Spleen (tissue), 13 donors: ENCODE measurements around the gene OR8K5. TPM values are rescaled to one million over a fixed set of nuclear protein-coding genes. Genes with fewer than 3 reads are reported as not detected.

Source experiments
- DNase-seq: peaks from one replicate; pipeline ENCODE4 v3.0.0-alpha.2; 2020
- H3K27ac ChIP-seq, 8 donors: fragments of 200-600 bp; sonication (generic) in 7 of 8; 1 replicate in 4 of 8; 2 replicates in 4 of 8; pipeline versions ENCODE4 v1.5.0 to v1.8.0; 2016 to 2021; ENCODE audit warnings: inconsistent platforms in 4 of 8, mild to moderate bottlenecking in 4 of 8, moderate library complexity in 1 of 8
- H3K27me3 ChIP-seq, 7 donors: fragments of 200-600 bp; sonication (generic) in 6 of 7; replicated peaks in 1 of 7; 1 replicate in 4 of 7; 2 replicates in 3 of 7; pipeline versions ENCODE4 v1.5.0 to v1.8.0; 2016 to 2021; ENCODE audit warnings: inconsistent platforms in 3 of 7, mild to moderate bottlenecking in 1 of 7
- H3K36me3 ChIP-seq, 6 donors: fragments of 200-600 bp; sonication (generic) in 5 of 6; 1 replicate in 4 of 6; 2 replicates in 2 of 6; pipeline versions ENCODE4 v1.5.0 to v1.8.0; 2016 to 2021; ENCODE audit warnings: inconsistent platforms in 2 of 6
- H3K4me1 ChIP-seq, 6 donors: fragments of 200-600 bp; sonication (generic) in 5 of 6; 1 replicate in 3 of 6; 2 replicates in 3 of 6; pipeline versions ENCODE4 v1.5.0 to v1.8.0; 2016 to 2021; ENCODE audit warnings: inconsistent platforms in 3 of 6
- H3K4me3 ChIP-seq, 8 donors: fragments of 200-600 bp; sonication (generic) in 7 of 8; 1 replicate in 4 of 8; 2 replicates in 4 of 8; pipeline versions ENCODE4 v1.5.0 to v1.8.0; 2016 to 2021; ENCODE audit warnings: inconsistent platforms in 4 of 8, mild to moderate bottlenecking in 4 of 8, moderate library complexity in 2 of 8
- H3K9me3 ChIP-seq, 8 donors: fragments of 200-600 bp; sonication (generic) in 7 of 8; 1 replicate in 4 of 8; 2 replicates in 4 of 8; pipeline versions ENCODE4 v1.5.0 to v1.8.0; 2016 to 2021; ENCODE audit warnings: inconsistent platforms in 4 of 8
- CTCF ChIP-seq, 11 experiments: fragments of 200-600 bp in 7 of 11; fragments of 450-650 bp in 4 of 11; sonication (generic) in 4 of 11; IDR thresholded peaks in 8 of 11; conservative IDR thresholded peaks in 3 of 11; 1 replicate in 7 of 11; 2 replicates in 4 of 11; pipeline versions ENCODE4 v1.4.0 to v1.8.0; 2016 to 2021; ENCODE audit warnings: antibody characterized with exemption in 11 of 11, inconsistent platforms in 4 of 11, mild to moderate bottlenecking in 1 of 11
- POLR2A ChIP-seq, 3 donors: fragments of 450-650 bp; IDR thresholded peaks; one replicate each; pipeline ENCODE4 v1.5.1; 2017; ENCODE audit warnings: antibody characterized with exemption in 3 of 3, mild to moderate bottlenecking in 1 of 3
- POLR2AphosphoS5 ChIP-seq, 3 donors: sonication (generic); formaldehyde crosslinking; IDR thresholded peaks; one replicate each; pipeline ENCODE4 v1.5.1; 2017; ENCODE audit warnings: antibody characterized with exemption in 3 of 3
- WGBS, 5 donors: extraction: QIAGEN DNeasy Blood & Tissue Kit in 3 of 5; methylation state at CpG; one replicate each; pipeline versions ENCODE4 v1.1.5 to v1.1.7; 2013 to 2018; 5-methylcytosine and 5-hydroxymethylcytosine counted together
- intact Hi-C: fragments of 100-400 bp; cut with DNase I; formaldehyde crosslinking; loops from one replicate; pipeline ENCODE4 v1.15.0; 2023; ENCODE audit warnings: low total_unique reads
- long read RNA-seq, 2 donors: transcript quantifications; one replicate each; lab custom pipeline, GENCODE V29; 2026
- polyA plus RNA-seq, 3 donors: library from polyadenylated mRNA; stranded (reverse); fragments of 200-250 nt; gene quantifications; one replicate each; pipeline ENCODE4 v1.2.1, GENCODE V29; 2013
- total RNA-seq, 7 donors: library from RNA; depleted of rRNA in 3 of 7; stranded (reverse); fragments of >200 nt in 3 of 7; fragmentation: NEBNext Ultra II Directional in 4 of 7; extraction: Animal tissue kit (Norgen Biotek cat#: 25700) in 4 of 7; gene quantifications; one replicate each; pipeline versions ENCODE4 v1.1.0 to v1.2.1, GENCODE V29; 2016 to 2021
- donor health status: healthy with polysubstance abuse.
- donor health status: DM: no; HTN: no; CAD: no; lungs with moderate emphysema.
- donor health status: DM: no; HTN: no; CAD: no.
- donor health status: Bipolar disorder and iron deficiency.
- donor health status: healthy.
- donor health status: DM: no; HTN: no; CAD: no.
- donor health status: DM: yes; HTN: yes; CAD: no.

Gene OR8K5, protein sequence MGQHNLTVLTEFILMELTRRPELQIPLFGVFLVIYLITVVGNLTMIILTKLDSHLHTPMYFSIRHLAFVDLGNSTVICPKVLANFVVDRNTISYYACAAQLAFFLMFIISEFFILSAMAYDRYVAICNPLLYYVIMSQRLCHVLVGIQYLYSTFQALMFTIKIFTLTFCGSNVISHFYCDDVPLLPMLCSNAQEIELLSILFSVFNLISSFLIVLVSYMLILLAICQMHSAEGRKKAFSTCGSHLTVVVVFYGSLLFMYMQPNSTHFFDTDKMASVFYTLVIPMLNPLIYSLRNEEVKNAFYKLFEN
- total RNA-seq (not detected), polyA plus RNA-seq (not detected)
- long read RNA-seq, donor 1: 0 reads
- long read RNA-seq, donor 2: 0 reads

- H3K4me1 ChIP-seq: no peaks in the 10 kb centered on the region
Observed at GRCh38 chr11:56160217-56160616, at the start of gene OR8K5. Gene OR8K5, minus strand, starts transcription at chr11:56160317. Its CDS starts 0 bp downstream, at chr11:56160317.

DNA sequence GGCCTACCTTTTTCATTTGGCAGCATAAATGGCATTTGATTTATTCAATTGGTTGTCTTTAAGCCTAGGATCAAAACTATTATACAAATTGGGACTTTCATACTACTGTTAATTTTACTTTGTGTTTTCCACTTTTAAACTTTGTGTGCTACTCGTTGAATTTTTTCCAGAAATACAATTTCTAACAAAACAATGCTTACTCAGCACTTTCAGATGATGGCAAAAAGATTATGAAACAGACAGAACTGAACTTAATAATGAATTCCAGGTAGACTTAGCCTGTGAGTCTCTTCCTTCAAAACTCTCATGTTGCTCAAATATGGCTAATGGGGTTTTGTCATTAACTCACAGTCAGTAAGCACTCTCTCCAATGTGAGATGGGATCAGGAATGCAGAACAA lies 47.7 kb upstream of the OR8K5 start:
- DNase-seq: no peak
- no peak overlapping the region for H3K27ac ChIP-seq
- intact Hi-C loops: no loop called here
- no peaks in the 10 kb centered on the region for H3K4me1 ChIP-seq
- H3K9me3 ChIP-seq: peaks cover 0 to 49% (median 10%) of the 10 kb centered on the region in 8 donors
- no peaks in the 10 kb centered on the region for H3K27me3 ChIP-seq
- no peaks in the 10 kb centered on the region for H3K36me3 ChIP-seq
- TF ChIP-seq POLR2A (IDR thresholded peaks at IDR 0.05) (no peak), CTCF (IDR thresholded peaks at IDR 0.05 in 8 of 11, conservative IDR thresholded peaks at IDR 0.05 in 3 of 11) (no peak), POLR2AphosphoS5 (IDR thresholded peaks at IDR 0.05) (no peak)
- no peak overlapping the region for H3K4me3 ChIP-seq
- WGBS, 5 donors: 45 to 63% (median 60%) methylated on average over 1 of the region's 1 CpG

More at GRCh38 chr11:56160217-56160616, at the start of gene OR8K5:
- DNase-seq: no peak
- intact Hi-C loops: no loop called here
- Histone ChIP-seq H3K36me3 (no peaks in the 10 kb centered on the region), H3K4me3 (no peak within 1 kb of the TSS), H3K9me3 (peaks cover 0 to 45% (median 30%) of the 10 kb centered on the region in 8 donors), H3K27me3 (no peaks in the 10 kb centered on the region), H3K27ac (no peak within 1 kb of the TSS)
- 75 to 88% (median 83%) methylated on average over 3 of the region's 3 CpGs for whole genome bisulfite sequencing, 5 donors
- no peak for TF ChIP-seq POLR2AphosphoS5 (IDR thresholded peaks at IDR 0.05)
- TF ChIP-seq POLR2A (IDR thresholded peaks at IDR 0.05): no peak
- TF ChIP-seq CTCF (IDR thresholded peaks at IDR 0.05 in 8 of 11, conservative IDR thresholded peaks at IDR 0.05 in 3 of 11): no peak

DNA sequence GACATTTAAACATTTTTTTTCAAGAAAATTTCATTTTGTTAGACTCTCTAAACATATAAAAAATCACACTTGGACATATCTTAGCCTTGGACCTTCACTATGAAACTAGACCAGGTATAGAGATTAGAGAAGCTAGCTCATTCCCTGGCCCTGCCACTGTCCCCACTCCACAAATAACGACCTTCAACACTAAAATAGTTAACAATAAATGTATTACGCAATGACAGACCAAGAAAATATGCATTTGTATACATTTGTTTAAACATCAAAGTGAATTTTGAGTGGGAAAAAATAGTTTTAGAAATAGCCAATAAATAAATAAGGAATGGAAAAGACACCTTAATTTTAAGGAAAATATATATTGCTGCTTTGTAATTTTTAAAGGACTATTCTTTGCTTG lies 37.2 kb upstream of the OR8K5 start:
- Histone ChIP-seq H3K27me3 (no peaks in the 10 kb centered on the region), H3K9me3 (peaks cover 0 to 38% (median 13%) of the 10 kb centered on the region in 8 donors), H3K36me3 (no peaks in the 10 kb centered on the region), H3K4me1 (no peaks in the 10 kb centered on the region), H3K27ac (no peak overlapping the region), H3K4me3 (no peak overlapping the region)
- DNase-seq: no peak
- TF ChIP-seq POLR2A (IDR thresholded peaks at IDR 0.05) (no peak), POLR2AphosphoS5 (IDR thresholded peaks at IDR 0.05) (no peak), CTCF (IDR thresholded peaks at IDR 0.05 in 8 of 11, conservative IDR thresholded peaks at IDR 0.05 in 3 of 11) (no peak)
- intact Hi-C loops: no loop called here
- 63 to 70% (median 65%) methylated on average over 2 of the region's 2 CpGs for WGBS, 5 donors

DNA sequence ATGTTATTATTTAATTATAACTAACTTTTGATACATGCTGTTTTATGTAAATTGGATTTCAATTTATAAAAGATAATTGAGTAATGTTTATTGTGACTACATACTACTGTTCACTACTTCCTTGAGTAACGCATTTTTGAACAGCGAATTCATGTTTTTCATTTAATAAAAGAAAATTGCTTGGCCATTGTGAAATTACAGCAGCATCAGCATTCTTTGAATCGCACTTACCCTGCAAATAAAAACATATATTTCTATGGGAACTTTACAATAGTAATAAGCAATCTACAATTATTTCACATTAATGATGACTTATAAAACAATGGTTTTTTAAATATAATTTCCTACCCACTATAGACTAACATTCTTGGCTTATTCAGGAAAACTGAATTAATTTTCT lies 36.6 kb upstream of the OR8K5 start:
- WGBS, 5 donors: 73 to 89% (median 80%) methylated on average over 3 of the region's 3 CpGs
- peaks cover 0 to 39% (median 12%) of the 10 kb centered on the region in 8 donors for H3K9me3 ChIP-seq
- no peak for DNase-seq
- TF ChIP-seq POLR2AphosphoS5 (IDR thresholded peaks at IDR 0.05) (no peak), POLR2A (IDR thresholded peaks at IDR 0.05) (no peak), CTCF (IDR thresholded peaks at IDR 0.05 in 8 of 11, conservative IDR thresholded peaks at IDR 0.05 in 3 of 11) (no peak)
- no peak overlapping the region for H3K27ac ChIP-seq
- H3K4me3 ChIP-seq: no peak overlapping the region
- intact Hi-C loops: no loop called here
- no peaks in the 10 kb centered on the region for H3K27me3 ChIP-seq
- no peaks in the 10 kb centered on the region for H3K4me1 ChIP-seq
- no peaks in the 10 kb centered on the region for H3K36me3 ChIP-seq
